Activated naive CD4-positive, alpha-beta T cell treated with anti-CD3 and anti-CD28 coated beads, Interleukin-2, amount 10 ng/mL, durations not matched to agents 7 days and 5 days (primary cell): ENCODE results near the gene BNC2.

Experiments used
- CTCF ChIA-PET: fragments of 350-600 bp; sonication (Branson Sonifier 250); formaldehyde crosslinking; loops from one replicate; lab custom pipeline; 2021; ENCODE audit warnings: antibody characterized with exemption; lab: Charles Lee
- DNase-seq: peaks from one replicate; pipeline ENCODE4 v3.0.0-alpha.2; 2020
- H3K27ac Mint-ChIP-seq: one replicate; pipeline ENCODE4 v1.8.0; 2021; ENCODE audit warnings: mild to moderate bottlenecking, moderate library complexity, mixed read lengths
- H3K27me3 Mint-ChIP-seq: one replicate; pipeline ENCODE4 v1.8.0; 2021; ENCODE audit warnings: mild to moderate bottlenecking, mixed read lengths
- H3K36me3 Mint-ChIP-seq: one replicate; pipeline ENCODE4 v1.8.0; 2021; ENCODE audit warnings: mixed read lengths
- H3K4me1 Mint-ChIP-seq: one replicate; pipeline ENCODE4 v1.8.0; 2021; ENCODE audit warnings: mixed read lengths
- H3K4me3 Mint-ChIP-seq: one replicate; pipeline ENCODE4 v1.8.0; 2021; ENCODE audit warnings: mild to moderate bottlenecking, moderate library complexity, mixed read lengths
- H3K9me3 Mint-ChIP-seq: one replicate; pipeline ENCODE4 v1.8.0; 2021; ENCODE audit warnings: mixed read lengths

BNC2 gene

DNA sequence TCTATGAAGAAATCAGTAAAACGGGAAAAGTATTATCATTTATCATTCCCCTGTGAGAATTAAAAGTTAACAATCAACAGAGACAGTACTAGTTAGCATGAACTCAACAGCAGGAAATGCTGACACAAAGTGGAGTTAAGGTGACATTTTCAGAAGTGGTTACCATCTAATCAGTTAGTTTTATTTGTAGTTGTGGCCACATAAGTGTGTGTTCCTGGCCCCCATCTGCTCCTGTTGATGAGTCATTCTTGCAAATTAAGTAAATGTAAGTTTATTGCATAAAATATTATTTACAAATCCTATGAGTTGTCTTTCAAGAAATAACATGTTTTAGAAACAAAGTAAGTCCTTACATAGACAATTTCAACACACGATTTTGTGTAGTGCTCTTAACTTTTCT is 8.9 kb upstream of the BNC2 start:
- no peak overlapping the region for H3K27ac Mint-ChIP-seq
- H3K4me3 Mint-ChIP-seq: no peak overlapping the region
- peaks cover 22% of the 10 kb centered on the region for H3K9me3 Mint-ChIP-seq
- no peaks in the 10 kb centered on the region for H3K36me3 Mint-ChIP-seq
- CTCF ChIA-PET: no interaction called here
- H3K27me3 Mint-ChIP-seq: no peaks in the 10 kb centered on the region
- DNase-seq: no peak
- no peaks in the 10 kb centered on the region for H3K4me1 Mint-ChIP-seq

DNA sequence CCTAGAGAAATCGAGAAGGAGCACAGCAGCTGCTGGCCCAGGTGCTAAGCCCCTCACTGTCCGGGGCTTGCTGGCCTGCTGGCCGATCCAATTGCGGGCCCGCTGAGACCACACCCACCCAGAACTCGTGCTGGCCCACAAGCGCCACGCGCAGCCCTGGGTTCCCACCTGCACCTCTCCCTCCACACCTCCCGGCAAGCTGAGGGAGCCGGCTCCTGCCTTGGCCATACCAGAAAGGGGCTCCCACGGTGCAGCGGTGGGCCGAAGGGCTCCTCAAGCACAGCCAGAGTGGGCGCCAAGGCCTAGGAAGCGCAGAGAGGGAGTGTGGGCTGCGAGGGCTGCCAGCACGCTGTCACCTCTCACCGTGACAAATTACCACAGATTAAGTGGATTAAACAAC is 6.8 kb upstream of the BNC2 start:
- H3K9me3 Mint-ChIP-seq: peaks cover 14% of the 10 kb centered on the region
- no peaks in the 10 kb centered on the region for H3K36me3 Mint-ChIP-seq
- CTCF ChIA-PET: no interaction called here
- no peak overlapping the region for H3K4me3 Mint-ChIP-seq
- peaks cover 5% of the 10 kb centered on the region for H3K27me3 Mint-ChIP-seq
- H3K4me1 Mint-ChIP-seq: no peaks in the 10 kb centered on the region
- H3K27ac Mint-ChIP-seq: no peak overlapping the region
- DNase-seq: no peak

DNA sequence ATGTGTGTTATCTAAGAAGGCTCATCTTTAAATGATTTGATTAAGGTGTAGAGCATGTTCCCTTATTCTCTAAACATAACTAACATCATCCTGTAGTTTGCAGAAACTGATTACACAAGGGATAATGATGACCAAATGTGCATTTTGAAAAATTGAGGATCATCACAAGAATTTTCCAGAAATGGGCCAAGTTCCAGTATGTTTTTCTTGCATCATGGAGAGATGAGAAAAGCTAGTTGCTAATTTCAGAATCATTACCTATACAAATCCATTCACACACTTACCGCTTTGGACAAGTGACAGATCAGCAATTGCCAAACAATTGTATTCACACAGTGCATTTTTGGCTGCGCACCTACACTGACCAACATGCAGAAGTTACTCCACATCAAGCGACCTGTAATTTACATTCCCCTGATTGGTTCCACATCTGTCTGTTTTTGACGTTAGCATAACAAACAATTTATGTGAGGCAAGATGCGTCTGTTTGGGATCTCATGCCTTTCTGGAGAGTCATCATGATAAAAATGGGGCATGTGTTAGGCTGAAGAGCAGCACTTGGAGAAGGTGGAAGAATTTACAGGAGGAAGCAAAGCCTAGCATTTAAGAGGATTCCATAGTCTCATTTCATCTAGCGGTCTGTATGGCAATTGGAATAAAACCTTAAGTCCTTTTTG is 2.8 kb upstream of the BNC2 start:
- Mint-ChIP-seq H3K27ac (no peak overlapping the region), H3K9me3 (peaks cover 7% of the 10 kb centered on the region), H3K4me1 (peaks cover 5% of the 10 kb centered on the region), H3K36me3 (no peaks in the 10 kb centered on the region), H3K4me3 (no peak overlapping the region), H3K27me3 (peaks cover 40% of the 10 kb centered on the region)
- CTCF ChIA-PET: no interaction called here
- DNase-seq: no peak

DNA sequence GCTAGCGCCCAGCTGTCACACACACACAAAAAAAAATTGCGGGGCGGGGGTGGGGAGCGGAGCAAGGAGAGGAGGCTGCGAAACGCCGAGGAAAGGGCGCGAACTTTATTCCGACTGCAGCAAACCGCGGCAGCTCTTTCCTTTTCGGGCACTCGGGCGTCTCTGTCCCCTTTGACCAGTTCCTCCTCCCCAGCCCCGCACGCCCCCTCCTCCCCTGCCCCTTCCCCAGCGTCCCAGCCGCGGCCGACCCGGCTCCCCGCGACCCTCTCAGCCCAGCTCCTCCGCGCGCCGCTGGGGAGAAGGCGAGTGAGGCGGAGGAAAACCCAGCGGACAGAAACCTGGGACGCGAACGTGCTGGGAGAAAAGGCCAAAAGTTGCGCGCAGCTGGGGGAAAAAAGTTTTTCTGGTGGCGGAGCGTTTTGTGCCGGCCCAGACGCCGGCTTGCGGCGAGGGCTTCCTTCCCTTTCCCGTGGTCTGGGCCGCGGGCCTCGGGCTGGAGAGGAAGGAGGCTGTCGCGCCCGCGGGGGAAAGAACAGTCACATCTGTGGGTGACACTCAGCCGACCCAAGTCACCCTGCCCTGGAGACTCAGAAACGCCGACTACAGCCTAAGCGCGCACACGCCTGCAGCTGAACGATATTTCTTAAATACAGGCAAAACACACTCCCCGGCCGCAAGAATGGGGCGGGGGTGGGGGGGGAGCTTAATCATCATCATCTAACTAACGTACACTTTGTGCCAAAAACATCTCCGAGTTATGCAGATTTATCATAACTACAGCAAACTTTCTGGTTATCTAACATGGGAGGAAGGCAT is 1.1 kb upstream of the BNC2 start:
- Mint-ChIP-seq H3K4me1 (peaks cover 5% of the 10 kb centered on the region), H3K27me3 (peaks cover 47% of the 10 kb centered on the region), H3K9me3 (peaks cover 3% of the 10 kb centered on the region), H3K36me3 (no peaks in the 10 kb centered on the region), H3K27ac (no peak overlapping the region), H3K4me3 (no peak overlapping the region)
- CTCF ChIA-PET: no interaction called here
- no peak for DNase-seq

DNA sequence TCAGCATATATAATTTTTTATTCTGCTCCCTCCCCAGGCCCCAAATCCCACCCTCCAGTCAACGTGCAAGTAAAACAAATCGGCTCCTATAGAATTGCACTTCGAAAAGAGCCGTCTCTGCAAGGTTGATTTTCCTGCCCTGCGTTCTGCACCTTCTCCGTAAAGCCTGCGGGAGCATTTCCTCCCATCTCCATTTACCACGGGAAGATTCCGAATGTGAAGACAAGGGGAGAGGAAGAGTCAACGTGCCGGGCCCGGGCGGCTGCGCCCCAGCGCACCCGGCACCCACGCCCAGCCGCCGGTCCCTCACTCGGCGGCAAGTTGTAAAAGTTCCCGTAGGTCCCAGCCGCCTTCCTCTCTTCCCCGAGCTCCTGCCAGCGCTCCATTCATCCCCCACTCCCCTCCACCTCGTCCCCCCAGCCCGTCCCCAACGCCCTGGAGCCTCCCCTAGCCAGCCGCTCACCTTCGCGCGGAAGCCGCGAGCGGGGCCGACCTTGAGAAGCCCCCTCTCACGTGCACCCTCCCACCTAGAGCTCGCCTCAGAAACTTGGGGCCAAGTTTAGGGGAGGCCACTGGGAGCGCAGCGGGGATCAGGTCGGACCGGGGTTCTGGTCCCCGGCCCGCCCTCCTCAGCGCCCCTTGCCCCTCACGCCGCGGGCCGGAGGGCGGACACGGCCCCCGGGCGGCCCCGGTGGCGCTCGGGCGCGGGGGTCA is 431 bp downstream of the BNC2 start:
- Mint-ChIP-seq H3K27ac (no peak overlapping the region), H3K27me3 (peaks cover 47% of the 10 kb centered on the region), H3K4me1 (peaks cover 5% of the 10 kb centered on the region), H3K36me3 (no peaks in the 10 kb centered on the region), H3K9me3 (no peaks in the 10 kb centered on the region), H3K4me3 (no peak overlapping the region)
- DNase-seq: no peak
- CTCF ChIA-PET: no interaction called here

DNA sequence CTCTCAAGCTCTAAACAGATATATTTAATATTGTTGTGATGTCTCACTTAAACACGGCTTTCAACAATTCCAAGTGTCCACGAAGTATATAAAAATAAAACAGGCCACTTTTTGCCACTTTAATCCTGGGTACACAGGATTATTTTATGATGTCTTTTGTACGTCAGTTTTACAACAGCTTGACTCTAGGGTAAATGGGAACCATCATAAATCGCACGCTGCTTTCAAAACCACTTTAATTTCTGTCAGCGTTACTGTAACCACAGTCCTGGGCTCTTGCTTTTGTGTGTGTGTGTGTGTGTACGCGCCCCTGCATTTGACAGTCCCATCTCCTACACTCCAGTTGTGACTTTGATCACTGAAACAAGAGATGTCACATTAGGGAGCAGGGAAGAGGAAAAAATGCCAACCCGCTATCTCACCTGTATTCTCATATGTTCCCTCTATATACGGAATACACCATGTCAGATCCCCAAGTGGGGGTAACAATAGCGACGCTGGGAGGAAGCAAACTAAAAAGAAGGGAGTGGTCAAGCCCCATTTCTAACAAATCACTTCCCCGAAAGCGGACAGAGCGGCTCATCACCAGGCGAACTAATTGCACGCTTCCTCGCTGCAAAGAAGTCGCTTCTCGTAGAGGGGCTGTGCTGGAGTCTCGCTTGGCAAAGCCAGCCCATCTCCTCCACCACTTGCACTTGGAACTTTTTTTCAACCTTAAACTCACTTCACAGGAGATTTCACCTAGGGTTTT is 1.2 kb downstream of the BNC2 start:
- DNase-seq: no peak

DNA sequence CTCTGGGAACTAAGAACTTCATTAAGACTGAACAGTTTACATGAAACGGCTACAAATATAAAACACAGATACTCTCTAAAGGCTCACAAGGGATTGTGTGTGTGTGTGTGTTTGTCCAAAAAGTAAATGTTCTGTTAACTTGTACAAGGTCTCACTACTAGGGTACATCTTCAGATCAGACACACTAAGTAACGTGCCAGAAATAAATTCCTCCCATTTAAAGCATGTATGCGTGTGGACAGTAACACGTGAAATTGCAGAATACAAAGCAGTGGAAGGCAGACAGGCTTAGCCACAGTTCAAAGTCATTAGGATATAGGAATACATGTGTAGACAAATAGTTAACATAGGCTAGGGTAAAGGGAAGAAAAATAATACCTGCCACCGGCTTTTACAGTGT is 1.8 kb downstream of the BNC2 start:
- H3K27me3 Mint-ChIP-seq: peaks cover 47% of the 10 kb centered on the region
- H3K4me1 Mint-ChIP-seq: peaks cover 5% of the 10 kb centered on the region
- no peaks in the 10 kb centered on the region for H3K36me3 Mint-ChIP-seq
- CTCF ChIA-PET: no interaction called here
- DNase-seq: no peak
- no peak overlapping the region for H3K4me3 Mint-ChIP-seq
- H3K9me3 Mint-ChIP-seq: no peaks in the 10 kb centered on the region
- no peak overlapping the region for H3K27ac Mint-ChIP-seq

More for the DNA sequence above, 1.2 kb downstream of the BNC2 start:
- Mint-ChIP-seq H3K36me3 (no peaks in the 10 kb centered on the region), H3K9me3 (no peaks in the 10 kb centered on the region), H3K27ac (no peak overlapping the region), H3K27me3 (peaks cover 47% of the 10 kb centered on the region), H3K4me3 (no peak overlapping the region), H3K4me1 (peaks cover 5% of the 10 kb centered on the region)
- CTCF ChIA-PET: no interaction called here

DNA sequence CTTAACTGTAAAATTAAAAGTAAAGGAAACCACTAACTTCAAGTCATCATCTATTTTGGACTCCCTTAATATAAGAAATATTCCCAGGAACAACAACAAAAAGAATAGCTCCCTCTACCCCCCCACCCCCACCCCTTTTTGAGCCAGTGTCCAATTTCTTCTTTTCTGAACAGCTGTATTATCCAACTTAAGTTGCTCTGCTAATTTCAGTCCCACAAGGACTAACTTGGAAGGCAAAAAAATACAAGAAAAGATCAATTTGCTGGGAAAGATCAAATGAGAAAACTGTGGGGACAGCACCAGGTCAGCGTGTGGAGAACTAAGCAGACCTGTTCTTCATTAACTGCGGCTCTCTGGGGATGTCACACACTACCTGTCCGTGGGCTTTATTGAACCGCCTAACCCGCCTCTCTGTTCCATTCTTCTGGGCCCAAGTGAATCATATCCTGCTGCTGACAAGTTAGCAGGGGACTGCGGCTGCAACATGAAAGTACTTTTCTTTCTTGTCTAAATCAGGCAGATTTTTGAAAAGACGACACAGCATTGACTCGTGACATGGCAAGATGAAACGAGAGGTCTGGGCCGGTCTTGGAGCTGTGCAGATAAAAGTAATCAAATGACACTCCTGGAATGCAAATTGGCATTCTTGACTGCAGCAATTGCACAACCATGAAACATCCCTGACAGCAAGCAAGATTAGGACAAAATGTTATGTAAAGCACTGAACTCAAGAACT is 2.7 kb downstream of the BNC2 start:
- Mint-ChIP-seq H3K36me3 (no peaks in the 10 kb centered on the region), H3K27ac (no peak overlapping the region), H3K27me3 (peaks cover 47% of the 10 kb centered on the region), H3K4me1 (peaks cover 5% of the 10 kb centered on the region), H3K4me3 (no peak overlapping the region), H3K9me3 (no peaks in the 10 kb centered on the region)
- CTCF ChIA-PET: interaction anchor here (0.7 kb wide), 1 partner anchor 431 kb away, joined by 3 read pairs; no protein-coding TSS in a partner anchor
- no peak for DNase-seq

DNA sequence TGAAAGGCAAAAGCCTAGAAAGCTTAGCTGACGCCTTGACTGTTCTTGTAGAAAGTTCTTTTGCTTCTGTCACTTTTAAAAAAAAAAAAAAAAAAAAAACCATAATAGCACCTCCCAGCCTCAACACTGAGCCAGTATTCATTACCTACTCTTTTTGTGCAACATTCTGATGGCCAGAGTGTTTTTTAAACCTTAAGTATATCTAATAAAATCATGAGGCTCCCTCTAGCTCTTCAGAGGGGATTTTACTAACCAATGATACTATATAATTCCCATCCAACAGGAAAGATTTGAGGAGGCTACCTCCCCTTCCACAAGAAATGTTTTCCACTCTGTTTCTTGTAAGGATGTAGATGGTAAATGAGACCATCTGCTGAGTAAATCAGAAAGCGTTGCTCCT is 3.9 kb downstream of the BNC2 start:
- H3K9me3 Mint-ChIP-seq: no peaks in the 10 kb centered on the region
- DNase-seq: no peak
- H3K4me1 Mint-ChIP-seq: peaks cover 3% of the 10 kb centered on the region
- no peak overlapping the region for H3K4me3 Mint-ChIP-seq
- H3K27ac Mint-ChIP-seq: no peak overlapping the region
- no peaks in the 10 kb centered on the region for H3K36me3 Mint-ChIP-seq
- peaks cover 35% of the 10 kb centered on the region for H3K27me3 Mint-ChIP-seq
- CTCF ChIA-PET: no interaction called here

DNA sequence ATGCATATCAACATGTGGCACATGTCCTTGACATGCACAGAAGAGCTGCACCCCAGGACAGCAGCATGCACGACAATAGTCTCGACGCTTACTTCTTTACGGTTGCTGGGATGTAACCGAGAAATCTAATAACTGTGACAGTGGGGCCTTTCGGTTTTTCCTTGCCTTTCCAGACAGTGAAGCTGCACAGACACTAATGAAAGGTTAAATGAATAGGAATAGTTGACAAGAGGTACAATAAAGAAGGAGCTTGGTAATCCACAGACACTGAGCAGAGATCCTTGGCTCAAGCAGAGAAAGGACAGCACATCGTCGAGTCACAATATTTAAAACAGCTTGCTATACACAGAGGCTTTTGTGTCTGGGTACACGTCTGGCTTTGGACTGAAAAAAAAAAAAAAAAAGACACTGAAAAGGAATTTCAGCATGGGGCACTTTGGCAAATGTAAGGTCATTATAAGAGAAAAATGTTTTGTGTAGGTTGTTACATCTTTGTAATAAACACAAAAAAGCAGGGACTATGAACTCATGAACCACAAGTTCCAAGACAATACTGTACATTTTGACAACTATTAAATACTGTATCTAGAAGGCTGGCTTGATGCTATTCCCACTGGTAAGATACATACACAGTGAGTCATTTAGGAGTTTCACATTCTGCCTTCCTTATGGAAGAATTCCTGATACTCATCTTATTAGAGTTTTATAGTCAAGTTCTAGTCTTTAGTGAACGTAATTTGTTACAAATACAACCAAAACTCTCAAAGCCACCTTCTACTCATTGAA is 5.6 kb downstream of the BNC2 start:
- DNase-seq: no peak
- Mint-ChIP-seq H3K9me3 (no peaks in the 10 kb centered on the region), H3K4me3 (no peak overlapping the region), H3K36me3 (no peaks in the 10 kb centered on the region), H3K27ac (no peak overlapping the region), H3K4me1 (no peaks in the 10 kb centered on the region), H3K27me3 (peaks cover 18% of the 10 kb centered on the region)
- CTCF ChIA-PET: interaction anchor here (0.9 kb wide), 1 partner anchor 434 kb away, joined by 3 read pairs; no protein-coding TSS in a partner anchor

DNA sequence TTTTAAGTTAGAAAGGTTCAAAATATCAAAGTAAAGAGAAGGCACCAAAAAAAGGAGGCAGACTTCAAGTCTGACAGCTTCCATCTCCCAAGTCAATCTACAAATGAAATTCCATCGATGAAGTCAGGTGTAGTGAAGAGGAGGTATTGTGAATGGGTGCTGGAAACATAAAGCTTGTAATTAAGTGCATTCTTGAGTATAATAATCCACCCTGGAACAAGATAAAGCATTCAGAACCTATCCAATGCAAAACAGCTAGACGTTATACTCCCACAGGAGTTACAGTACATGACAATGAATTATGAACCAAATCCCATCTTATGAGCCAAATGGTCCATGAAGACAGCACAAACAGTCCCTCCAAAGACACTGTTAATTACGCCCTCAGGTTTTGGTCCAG is 22.3 kb downstream of the BNC2 start:
- Mint-ChIP-seq H3K27me3 (no peaks in the 10 kb centered on the region), H3K4me3 (no peak overlapping the region), H3K4me1 (no peaks in the 10 kb centered on the region), H3K9me3 (peaks cover 2% of the 10 kb centered on the region), H3K27ac (no peak overlapping the region), H3K36me3 (no peaks in the 10 kb centered on the region)
- no peak for DNase-seq
- CTCF ChIA-PET: no interaction called here

DNA sequence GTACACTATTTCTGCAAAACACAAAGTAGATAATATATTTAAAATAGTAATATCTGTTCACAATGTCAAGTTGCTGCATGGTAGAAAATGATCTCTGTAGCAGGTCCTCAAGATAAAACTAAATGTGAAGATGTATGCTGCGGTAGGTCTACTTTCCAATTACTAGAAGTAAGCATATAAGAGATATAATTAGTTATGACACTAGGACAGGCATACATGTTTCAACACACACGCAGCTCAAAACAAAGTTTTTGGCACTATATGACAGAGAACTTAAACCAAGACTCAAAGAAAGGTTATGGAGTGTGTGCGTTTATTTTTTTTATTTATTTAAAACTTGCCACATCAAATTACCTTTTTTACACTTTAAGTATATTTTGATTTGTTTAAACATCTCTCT is 23.5 kb downstream of the BNC2 start:
- DNase-seq: no peak
- Mint-ChIP-seq H3K4me3 (no peak overlapping the region), H3K9me3 (peaks cover 2% of the 10 kb centered on the region), H3K27ac (no peak overlapping the region), H3K27me3 (no peaks in the 10 kb centered on the region), H3K4me1 (no peaks in the 10 kb centered on the region), H3K36me3 (no peaks in the 10 kb centered on the region)
- CTCF ChIA-PET: no interaction called here

DNA sequence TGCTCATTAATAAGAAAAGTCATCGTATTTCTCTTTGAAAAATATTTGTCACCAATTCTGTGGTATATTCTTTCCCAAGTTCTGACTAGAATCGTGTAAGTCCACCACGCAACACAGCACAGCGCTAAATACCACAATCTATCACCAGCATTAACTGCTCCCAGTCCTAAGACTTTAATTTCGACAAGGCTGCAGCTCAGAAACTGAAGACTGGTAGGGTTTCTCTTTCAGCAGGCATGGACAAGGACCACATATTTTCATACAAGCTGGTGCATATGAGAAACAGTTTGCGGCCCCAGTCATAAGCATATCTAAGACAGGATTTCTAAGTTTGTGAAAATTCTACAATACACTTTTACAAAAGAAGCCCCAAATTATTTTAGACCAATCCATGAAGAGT is 24.1 kb downstream of the BNC2 start:
- Mint-ChIP-seq H3K27me3 (no peaks in the 10 kb centered on the region), H3K4me3 (no peak overlapping the region), H3K9me3 (peaks cover 2% of the 10 kb centered on the region), H3K36me3 (no peaks in the 10 kb centered on the region), H3K27ac (no peak overlapping the region), H3K4me1 (no peaks in the 10 kb centered on the region)
- no peak for DNase-seq
- CTCF ChIA-PET: no interaction called here
